NCI-H2171 (cell line): Measurements from ENCODE around the gene MPC2.
A peak's percentile ranks its signal among the peaks of the same experiment; 100 is the strongest.

Experiments
- DNase-seq: peaks from one replicate; lab custom pipeline; 2025; lab: John Stamatoyannopoulos, UW

The MPC2 gene

GRCh38 chr1:167936930-167937708 is at the start of gene MPC2:
MPC2 (minus strand) TSS chr1:167937072; CDS start chr1:167935841, 1,231 bp downstream.
- peak; percentile 49 for DNase-seq

GRCh38 chr1:167984886-167985489 is 48.1 kb upstream of the MPC2 start:
- no peak for DNase-seq

- DNase-seq, result no peak
Measured at GRCh38 chr1:167983797-167984420, 47.0 kb upstream of the MPC2 start.

GRCh38 chr1:167981933-167982332 is 45.1 kb upstream of the MPC2 start:
- no peak for DNase-seq

GRCh38 chr1:167977245-167977644 is 40.4 kb upstream of the MPC2 start:
- no peak for DNase-seq

GRCh38 chr1:167974698-167975097 is 37.8 kb upstream of the MPC2 start:
- DNase-seq, result no peak

DNA sequence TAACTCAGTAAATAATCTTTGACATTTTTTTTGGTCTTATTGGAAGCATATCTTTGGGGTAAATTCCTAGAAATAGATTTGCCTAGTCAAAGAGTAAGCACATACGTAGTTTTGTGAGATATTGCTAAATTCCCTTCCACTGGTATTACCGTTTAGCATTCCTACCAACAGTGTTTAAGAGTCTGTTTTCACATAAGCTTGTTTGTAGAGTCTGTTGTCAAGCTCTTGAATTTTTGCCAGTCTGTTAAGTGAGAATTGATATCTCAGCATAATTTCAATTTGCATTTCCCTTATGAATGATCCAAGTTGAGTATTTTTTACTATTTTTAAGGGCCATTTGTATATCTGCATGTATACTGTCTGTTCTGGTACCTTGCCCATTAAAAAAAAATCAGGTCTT is 37.0 kb upstream of the MPC2 start:
- DNase-seq, result no peak

- DNase-seq, result no peak
Measured at GRCh38 chr1:167968569-167968968, 31.7 kb upstream of the MPC2 start.

DNA sequence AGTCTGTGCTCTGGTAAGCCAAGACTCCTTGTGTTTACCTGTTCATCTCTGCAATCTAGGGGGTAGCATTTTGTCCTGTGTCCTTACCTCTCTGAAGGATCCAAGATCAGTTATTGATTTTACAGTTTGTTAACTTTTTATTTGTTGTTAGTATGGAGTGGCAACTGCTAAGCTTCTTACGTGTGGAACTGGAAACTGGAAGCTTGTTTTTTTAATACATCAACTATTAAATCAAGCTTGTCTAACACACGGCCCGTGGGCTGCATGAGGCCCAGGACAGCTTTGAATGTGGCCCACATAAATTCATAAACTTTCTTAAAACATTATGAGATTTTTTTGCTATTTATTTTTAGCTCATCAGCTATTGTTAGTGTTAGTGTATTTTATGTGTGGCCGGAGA is 29.2 kb upstream of the MPC2 start:
- DNase-seq, result no peak

- DNase-seq, result no peak
Measured at GRCh38 chr1:167964646-167965045, 27.8 kb upstream of the MPC2 start.

DNA sequence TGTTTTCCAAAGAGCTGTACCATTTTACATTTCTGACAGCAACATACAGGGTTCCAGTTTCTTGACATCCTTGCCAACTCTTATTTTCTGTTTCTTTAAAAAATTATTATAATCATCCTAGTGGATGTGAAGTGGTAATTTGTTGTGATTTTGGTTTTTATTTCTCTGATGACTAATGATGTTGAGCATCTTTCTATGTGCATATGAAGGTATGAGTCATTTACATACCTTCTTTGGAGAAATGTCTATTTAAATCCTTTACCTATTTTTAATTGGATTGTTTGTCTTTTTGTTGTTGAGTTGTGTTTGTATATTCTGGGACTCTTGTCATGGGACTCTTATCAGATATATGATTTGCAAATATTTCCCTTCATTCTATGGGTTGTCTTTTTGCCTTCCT is 20.8 kb upstream of the MPC2 start:
- no peak for DNase-seq

DNA sequence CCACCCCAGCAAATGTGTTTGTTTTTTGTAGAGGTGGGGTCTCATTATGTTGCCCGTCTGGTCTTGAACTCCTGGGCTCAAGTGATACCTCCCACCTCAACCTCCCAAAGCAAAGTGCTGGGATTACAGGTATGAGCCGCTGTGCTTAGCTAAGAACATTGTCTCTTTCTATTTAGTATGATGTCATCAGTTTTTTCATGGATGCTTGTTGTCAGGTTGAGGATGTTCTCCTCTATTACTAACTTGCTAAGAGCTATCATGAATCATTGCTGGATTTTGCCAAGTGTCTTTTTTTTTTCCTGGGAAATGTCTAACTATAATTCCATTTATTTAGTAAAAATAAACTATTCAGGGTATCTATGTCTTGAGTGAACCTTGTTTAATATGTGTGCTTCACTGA is 19.0 kb upstream of the MPC2 start:
- no peak for DNase-seq

DNA sequence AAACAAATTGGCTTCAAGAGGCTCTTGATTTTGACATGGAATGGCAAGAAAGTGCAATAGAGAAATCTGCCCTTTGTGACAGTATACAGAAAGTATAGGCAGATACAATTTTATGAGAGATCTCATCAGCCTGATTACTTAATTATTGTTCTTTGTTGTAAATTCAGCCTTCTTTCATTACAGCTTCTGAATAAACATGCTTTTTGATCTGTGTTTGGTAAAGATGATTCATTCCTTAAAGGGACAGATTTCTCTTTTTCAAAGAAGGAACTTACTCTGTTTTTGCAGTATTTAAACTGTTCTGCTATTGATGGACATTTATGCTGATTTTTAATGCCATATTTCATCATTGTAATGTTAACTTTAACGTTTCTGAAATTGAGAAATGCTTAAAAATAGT is 13.7 kb upstream of the MPC2 start:
- DNase-seq, result no peak

- no peak for DNase-seq
Measured at GRCh38 chr1:167949785-167950184, 12.9 kb upstream of the MPC2 start.

DNA sequence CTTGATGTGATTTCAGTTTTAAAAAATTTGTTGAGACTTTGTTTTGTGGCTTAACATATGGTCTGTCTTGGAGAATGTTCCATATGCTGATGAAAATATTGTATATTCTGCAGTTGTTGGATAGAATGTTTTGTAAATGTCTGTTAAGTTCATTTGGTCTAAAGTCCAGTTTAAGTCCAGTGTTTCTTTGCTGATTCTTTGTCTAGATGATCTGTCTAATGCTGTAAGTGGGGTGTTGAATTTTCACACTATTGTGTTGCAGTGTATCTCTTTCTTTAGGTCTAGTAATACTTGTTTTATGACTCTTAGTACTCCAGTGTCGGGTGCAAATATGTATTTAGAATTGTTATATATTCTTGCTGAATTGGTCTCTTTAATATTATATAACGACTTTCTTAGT is 10.9 kb upstream of the MPC2 start:
- DNase-seq, result no peak

DNA sequence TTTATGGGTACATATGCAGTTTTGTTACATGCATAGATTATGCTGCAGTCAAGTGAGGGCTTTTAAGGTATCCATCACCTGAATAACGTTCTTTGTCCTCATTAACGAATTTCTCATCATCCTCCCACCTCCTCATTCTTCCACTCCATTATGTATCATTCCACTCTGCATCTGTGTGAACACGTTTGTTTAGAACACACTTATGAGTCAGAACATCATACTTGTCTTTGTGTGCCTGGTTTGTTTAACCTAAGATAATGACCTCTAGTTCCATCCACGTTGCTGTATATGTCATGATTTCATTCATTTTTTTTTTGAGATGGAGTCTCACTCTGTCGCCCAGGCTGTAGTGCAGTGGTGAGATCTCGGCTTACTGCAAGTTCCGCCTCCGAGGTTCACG is 6.7 kb upstream of the MPC2 start:
- no peak for DNase-seq

DNA sequence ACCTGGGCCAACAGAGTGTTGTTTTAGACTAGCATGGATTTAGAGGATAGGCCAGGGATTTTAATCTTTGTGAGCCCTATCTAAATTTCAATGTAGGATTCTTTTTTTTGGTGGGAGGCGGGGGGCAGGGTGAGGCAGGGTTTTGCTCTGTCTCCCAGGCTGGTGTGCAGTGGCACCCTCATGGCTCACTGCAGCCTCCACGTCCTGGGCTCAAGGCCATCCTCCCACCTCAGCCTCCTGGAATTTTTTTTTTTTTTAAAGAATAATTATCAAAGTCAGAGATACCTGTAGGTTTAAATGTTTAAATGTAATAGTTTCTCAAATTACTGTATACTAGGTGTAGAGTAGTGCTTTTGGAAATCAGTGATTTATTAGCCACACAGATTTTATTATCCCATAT is 3.4 kb upstream of the MPC2 start:
- no peak for DNase-seq

GRCh38 chr1:167938080-167938636 is 1.3 kb upstream of the MPC2 start:
- DNase-seq, result no peak

GRCh38 chr1:167937709-167938010 is 788 bp upstream of the MPC2 start:
- no peak for DNase-seq

GRCh38 chr1:167936068-167936929 is 573 bp downstream of the MPC2 start, which contains the start of gene DCAF6:
DCAF6 (plus strand) TSS chr1:167936683; CDS start chr1:167936912, 229 bp downstream.
- DNase-seq, result peak; percentile 96

DNA sequence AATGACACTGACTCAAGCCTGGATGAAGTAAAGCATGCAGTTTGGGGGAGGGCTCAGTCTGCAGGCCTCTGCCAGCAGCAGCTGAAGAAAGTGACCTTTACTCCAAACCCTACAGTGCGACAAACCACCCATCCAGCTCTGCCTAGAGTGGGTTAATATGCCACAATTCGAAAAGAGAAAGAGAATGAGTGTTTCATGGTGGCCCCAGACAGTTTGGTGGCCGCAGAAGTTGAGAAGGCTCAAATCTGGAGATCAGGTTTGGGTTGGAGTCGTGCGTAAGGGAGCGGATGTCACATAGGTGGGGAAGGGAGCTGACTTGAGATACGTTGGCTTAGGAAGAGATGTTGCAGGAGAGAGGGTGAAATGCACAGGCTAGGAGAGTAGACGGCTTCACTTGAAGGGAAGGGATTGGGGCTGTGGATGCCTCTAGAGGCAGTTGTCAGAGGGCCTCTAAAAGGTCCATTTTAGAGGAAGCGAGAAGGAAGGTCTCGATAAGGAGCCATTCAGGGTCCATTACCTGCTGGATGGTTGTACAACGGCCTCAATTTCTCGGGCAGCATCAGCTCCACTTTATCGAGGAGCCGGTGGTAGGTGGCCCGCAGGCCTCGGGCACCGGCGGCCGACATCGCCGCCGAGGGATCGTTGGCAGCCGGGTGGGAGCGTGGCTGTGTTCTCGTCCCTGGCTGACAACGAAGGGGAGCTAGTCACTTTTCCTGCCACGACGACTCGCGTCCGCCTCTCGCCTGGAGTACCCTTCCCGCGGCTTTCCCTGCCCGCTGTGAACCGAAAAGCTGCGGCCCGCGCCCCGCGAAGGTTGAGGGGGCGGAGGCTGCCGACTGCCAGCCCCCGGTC is 1.4 kb downstream of the MPC2 start:
- peak; percentile 33 for DNase-seq
